PFSK-1 (cell line): ENCODE data around the gene HNRNPLL.

ENCODE experiments used
- FOXP2 ChIP-seq: optimal IDR thresholded peaks from 2 replicates; pipeline ENCODE3; 2011; ENCODE audit warnings: borderline replicate concordance, control low read depth, inconsistent platforms; ENCODE audit not compliant: insufficient read depth; ENCODE audit errors: extremely low read length, extremely low read depth
- POLR2AphosphoS5 ChIP-seq: IDR thresholded peaks from 2 replicates; pipeline ENCODE4 v1.6.1; 2012; ENCODE audit warnings: low read depth, mild to moderate bottlenecking, control low read depth, low read length, moderate library complexity
- REST ChIP-seq, 2 experiments: IDR thresholded peaks; 2 replicates each; pipeline versions ENCODE4 v1.6.1 to v1.8.0; 2011 to 2012; ENCODE audit warnings: low read depth in 2 of 2, low read length in 2 of 2, control low read depth in 1 of 2, inconsistent platforms in 1 of 2, mild to moderate bottlenecking in 1 of 2, moderate library complexity in 1 of 2; ENCODE audit not compliant: insufficient read depth in 1 of 2
- SIN3A ChIP-seq: IDR thresholded peaks from 2 replicates; pipeline ENCODE4 v1.6.1; 2012; ENCODE audit warnings: mild to moderate bottlenecking, low read length, moderate library complexity, borderline replicate concordance; ENCODE audit not compliant: insufficient read depth
- TAF1 ChIP-seq: IDR thresholded peaks from 2 replicates; pipeline ENCODE4 v1.6.1; 2012; ENCODE audit warnings: low read length, control low read depth, borderline replicate concordance; ENCODE audit not compliant: insufficient read depth

Gene HNRNPLL

DNA sequence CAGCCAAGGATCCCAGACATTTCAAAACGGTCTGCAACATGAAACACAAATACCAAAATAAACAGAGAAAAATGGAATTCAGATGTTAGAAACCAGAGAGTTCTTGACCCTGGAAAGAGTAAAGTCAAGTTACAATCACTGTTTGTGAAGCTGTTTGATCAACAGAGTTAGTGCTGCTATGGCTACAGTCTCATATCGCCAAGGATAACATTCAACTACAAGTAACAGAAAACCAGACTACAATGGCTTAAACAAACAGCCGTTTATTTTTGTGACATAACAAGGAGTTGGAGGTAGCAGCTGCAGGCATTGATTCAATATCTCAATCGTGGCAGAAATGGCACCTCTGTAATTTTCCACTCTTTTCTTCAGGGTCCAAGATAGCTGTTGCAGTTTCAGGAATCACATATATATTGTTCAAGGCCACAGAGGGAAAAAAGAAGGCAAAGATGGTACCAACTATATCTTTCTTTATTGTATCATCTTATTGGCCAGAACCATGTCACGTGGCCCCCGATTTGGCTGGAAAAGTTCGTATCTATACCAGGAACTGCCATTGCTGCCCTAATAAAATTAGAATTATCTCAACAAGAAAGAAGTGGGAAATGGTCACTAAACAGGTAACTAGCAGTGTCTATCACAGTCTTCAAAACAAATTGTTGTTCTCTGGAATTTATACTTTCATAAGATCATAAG is 17.7 kb upstream of the HNRNPLL start:
- TF ChIP-seq FOXP2 (no peak), SIN3A (no peak), REST (IDR thresholded peaks at IDR 0.05; ENCODE audit: insufficient read depth in 1 of 2, low read depth in 2 of 2, low read length in 2 of 2) (no peak), POLR2AphosphoS5 (no peak), TAF1 (no peak)

DNA sequence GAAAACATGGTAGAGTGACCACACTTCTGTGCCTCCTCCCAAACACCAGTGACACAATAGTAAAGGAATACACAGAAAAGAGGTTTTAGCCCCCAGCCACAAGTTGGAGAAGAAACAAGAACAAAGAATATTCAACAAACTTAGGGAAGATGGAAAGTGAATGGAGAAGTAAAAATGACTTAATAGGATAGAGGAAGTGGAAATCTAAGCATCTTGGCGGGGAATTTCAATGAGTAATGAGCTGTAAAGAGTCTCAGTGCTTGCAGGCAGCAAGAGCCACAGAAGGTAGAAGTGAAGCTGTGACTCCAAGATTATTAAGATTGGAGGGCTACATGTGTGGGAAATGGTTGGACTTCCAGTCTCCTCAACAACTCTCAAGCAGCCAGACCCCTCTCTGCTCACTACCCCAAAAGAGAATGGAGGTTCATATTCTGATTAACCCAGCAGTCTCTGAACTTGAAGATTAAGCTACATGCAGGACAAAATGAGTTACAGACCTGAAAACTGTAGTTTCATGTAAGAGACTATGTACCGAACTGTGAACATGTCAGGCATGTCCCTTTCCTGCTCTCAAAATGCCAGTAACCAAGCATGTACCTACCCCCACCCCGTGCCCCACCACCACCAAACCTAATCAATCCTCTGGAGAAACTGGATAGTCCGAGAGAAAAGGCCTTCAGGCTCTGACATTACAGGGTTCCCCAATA is 16.9 kb upstream of the HNRNPLL start:
- no peak for TF ChIP-seq SIN3A

DNA sequence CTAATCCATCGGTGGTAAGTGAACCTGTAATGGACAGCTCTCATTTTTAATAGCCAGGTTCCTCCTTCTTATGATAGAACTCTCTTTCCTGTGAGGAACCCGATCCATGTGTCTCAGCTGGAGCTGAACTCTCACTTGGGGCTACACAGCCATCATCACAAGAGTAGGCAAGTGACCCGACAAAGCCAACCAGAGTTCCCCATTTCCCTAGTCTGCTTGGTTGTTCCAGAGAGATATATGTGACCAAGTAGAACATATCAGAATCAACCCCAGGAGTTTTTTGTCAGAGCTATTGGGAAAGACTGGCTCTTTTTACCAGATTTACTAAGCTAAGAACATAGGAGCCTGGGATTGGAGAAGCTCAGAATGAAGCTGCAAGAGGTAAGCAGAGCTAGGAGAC is 14.6 kb upstream of the HNRNPLL start:
- TF ChIP-seq TAF1 (no peak), REST (IDR thresholded peaks at IDR 0.05; ENCODE audit: insufficient read depth in 1 of 2, low read depth in 2 of 2, low read length in 2 of 2) (no peak), FOXP2 (no peak), POLR2AphosphoS5 (no peak), SIN3A (no peak)

DNA sequence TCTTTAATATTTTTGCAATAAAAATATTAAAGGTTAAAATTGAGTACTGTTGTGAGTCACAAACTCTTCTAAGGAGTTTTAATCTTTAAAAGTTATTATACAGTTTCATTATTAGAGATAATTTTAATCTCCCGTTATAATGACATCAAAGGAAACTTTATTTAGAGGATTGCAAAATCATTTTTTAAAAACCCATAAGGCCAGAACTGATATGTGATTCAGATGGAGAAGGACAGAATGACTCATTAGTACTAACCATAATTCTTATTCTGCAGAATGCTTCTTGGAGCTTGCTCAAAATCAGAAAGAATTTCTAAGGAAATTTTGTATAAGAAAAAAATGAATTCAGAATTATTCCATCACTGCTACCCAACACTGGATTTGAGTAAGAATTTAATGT is 12.5 kb upstream of the HNRNPLL start:
- no peak for TF ChIP-seq SIN3A
- TF ChIP-seq TAF1: no peak
- TF ChIP-seq REST (IDR thresholded peaks at IDR 0.05; ENCODE audit: insufficient read depth in 1 of 2, low read depth in 2 of 2, low read length in 2 of 2): no peak
- no peak for TF ChIP-seq POLR2AphosphoS5
- no peak for TF ChIP-seq FOXP2

GRCh38 chr2:38613849-38614213 is 11.1 kb upstream of the HNRNPLL start:
- no peak for TF ChIP-seq FOXP2
- no peak for TF ChIP-seq REST (IDR thresholded peaks at IDR 0.05; ENCODE audit: insufficient read depth in 1 of 2, low read depth in 2 of 2, low read length in 2 of 2)
- no peak for TF ChIP-seq SIN3A
- no peak for TF ChIP-seq TAF1
- TF ChIP-seq POLR2AphosphoS5: no peak
